Upper lobe of left lung (tissue), 6 donors: ENCODE results near the gene TCHHL1. TPM values are rescaled to one million over a fixed set of nuclear protein-coding genes. Genes with fewer than 3 reads are reported as not detected.
A peak's percentile ranks its signal among the peaks of the same experiment; 100 is the strongest.

ENCODE experiments used
- ATAC-seq, 2 donors: fragments of 200-7000 bp; cut with Tn5 transposase; one replicate each; pipeline ENCODE4 v1.9.1; 2022; ENCODE audit warnings: mild to moderate bottlenecking in 2 of 2, moderate library complexity in 2 of 2; ENCODE audit not compliant: low FRiP score in 2 of 2
- DNase-seq, 2 donors: peaks; one replicate each; pipeline ENCODE4 v3.0.0-alpha.2; 2019 to 2020
- H3K27ac ChIP-seq, 4 donors: fragments of 200-600 bp; sonication (generic); one replicate each; pipeline ENCODE4 v1.5.1; 2016 to 2019
- H3K27me3 ChIP-seq, 4 donors: fragments of 200-600 bp; sonication (generic); one replicate each; pipeline ENCODE4 v1.5.1; 2017 to 2019
- H3K36me3 ChIP-seq, 4 donors: fragments of 200-600 bp; sonication (generic); one replicate each; pipeline ENCODE4 v1.5.1; 2016 to 2019
- H3K4me1 ChIP-seq, 4 donors: fragments of 200-600 bp; sonication (generic); one replicate each; pipeline ENCODE4 v1.5.1; 2018 to 2019
- H3K4me3 ChIP-seq, 4 donors: fragments of 200-600 bp; sonication (generic); one replicate each; pipeline ENCODE4 v1.5.1; 2017 to 2019; ENCODE audit warnings: mild to moderate bottlenecking in 2 of 4, moderate library complexity in 1 of 4
- H3K9me3 ChIP-seq, 4 donors: fragments of 200-600 bp; sonication (generic); one replicate each; pipeline ENCODE4 v1.5.1; 2018 to 2019
- CTCF ChIP-seq, 6 experiments: fragments of 450-650 bp in 4 of 6; fragments of 200-600 bp in 2 of 6; sonication (generic) in 2 of 6; IDR thresholded peaks; one replicate each; pipeline ENCODE4 v1.5.1; 2016 to 2019; ENCODE audit warnings: antibody characterized with exemption in 6 of 6
- EP300 ChIP-seq, 4 donors: sonication (generic); formaldehyde crosslinking; IDR thresholded peaks; one replicate each; pipeline ENCODE4 v1.5.1; 2017; ENCODE audit warnings: antibody characterized with exemption in 4 of 4, control low read depth in 2 of 4
- POLR2A ChIP-seq, 4 donors: fragments of 450-650 bp; IDR thresholded peaks; one replicate each; pipeline ENCODE4 v1.5.1; 2016 to 2017; ENCODE audit warnings: antibody characterized with exemption in 4 of 4, mild to moderate bottlenecking in 2 of 4
- POLR2AphosphoS5 ChIP-seq, 2 donors: sonication (generic); formaldehyde crosslinking; IDR thresholded peaks; one replicate each; pipeline ENCODE4 v1.5.1; 2017; ENCODE audit warnings: antibody characterized with exemption in 2 of 2
- WGBS, 2 donors: methylation state at CpG; one replicate each; pipeline ENCODE4 v1.1.5; 2017 to 2018; 5-methylcytosine and 5-hydroxymethylcytosine counted together
- total RNA-seq, 6 donors: library from RNA; depleted of rRNA in 4 of 6; stranded (reverse); fragments of >200 nt in 4 of 6; gene quantifications; one replicate each; pipeline versions ENCODE4 v1.1.0 to v1.2.1, GENCODE V29; 2016 to 2021
- donor health status: DM: no; HTN: no; CAD: no; lungs with moderate emphysema.
- donor health status: DM: no; HTN: yes; CAD: no; lungs with severe emphysema.

Gene TCHHL1
- total RNA-seq, 6 donors from 2014 or later: not detected

- H3K27me3 ChIP-seq: no peaks in the 10 kb centered on the region
- ATAC-seq: peak; percentile 71 to 73
- 32 to 48% methylated on average over 3 to 6 of the region's 6 CpGs for WGBS, 2 donors
- DNase-seq: peak; percentile 69 to 88
- H3K4me1 ChIP-seq: peaks cover 24 to 45% (median 32%) of the 10 kb centered on the region in 4 donors
- peak overlapping the region; percentile 95 to 97 (median 96) for H3K27ac ChIP-seq
- H3K9me3 ChIP-seq: no peaks in the 10 kb centered on the region
- no peaks in the 10 kb centered on the region for H3K36me3 ChIP-seq
- H3K4me3 ChIP-seq: peak overlapping the region in 2 of 4 donors; percentile 23 to 27
- peak in 1 of 4 donors; percentile 9 for TF ChIP-seq POLR2A (IDR thresholded peaks at IDR 0.05)
- peak in 2 of 6 experiments; percentile 16 to 23 for TF ChIP-seq CTCF (IDR thresholded peaks at IDR 0.05)
- TF ChIP-seq POLR2AphosphoS5 (IDR thresholded peaks at IDR 0.05): no peak
These were observed 40.4 kb downstream of the TCHHL1 start for GRCh38 chr1:152048416-152049009.

- peak overlapping the region; percentile 95 to 97 (median 96) for H3K27ac ChIP-seq
- no peaks in the 10 kb centered on the region for H3K27me3 ChIP-seq
- H3K4me1 ChIP-seq: peaks cover 24 to 45% (median 32%) of the 10 kb centered on the region in 4 donors
- ATAC-seq: peak; percentile 96 to 97
- 1 to 7% methylated on average over 11 to 13 of the region's 13 CpGs for WGBS, 2 donors
- DNase-seq: peak; percentile 87 to 97
- no peaks in the 10 kb centered on the region for H3K9me3 ChIP-seq
- no peaks in the 10 kb centered on the region for H3K36me3 ChIP-seq
- H3K4me3 ChIP-seq: peak overlapping the region in 3 of 4 donors; percentile 2 to 27 (median 23)
- peak; percentile 88 to 90 for TF ChIP-seq POLR2AphosphoS5 (IDR thresholded peaks at IDR 0.05)
- TF ChIP-seq POLR2A (IDR thresholded peaks at IDR 0.05): peak in 3 of 4 donors; percentile 51 to 92 (median 56)
- peak in 2 of 4 donors; percentile 45 to 82 for TF ChIP-seq EP300 (IDR thresholded peaks at IDR 0.05)
- TF ChIP-seq CTCF (IDR thresholded peaks at IDR 0.05): peak; percentile 31 to 74 (median 55)
These were observed 41.0 kb downstream of the TCHHL1 start for GRCh38 chr1:152047730-152048415.

- Histone ChIP-seq H3K36me3 (no peaks in the 10 kb centered on the region), H3K27ac (peak overlapping the region; percentile 95 to 97 (median 96)), H3K4me1 (peaks cover 24 to 41% (median 32%) of the 10 kb centered on the region in 4 donors), H3K9me3 (no peaks in the 10 kb centered on the region), H3K27me3 (no peaks in the 10 kb centered on the region), H3K4me3 (peak overlapping the region in 3 of 4 donors; percentile 2 to 27 (median 23))
- WGBS, 2 donors: 35 to 62% methylated on average over 5 of the region's 5 CpGs
- no peak for DNase-seq
- TF ChIP-seq EP300 (IDR thresholded peaks at IDR 0.05): no peak
- no peak for TF ChIP-seq CTCF (IDR thresholded peaks at IDR 0.05)
- TF ChIP-seq POLR2AphosphoS5 (IDR thresholded peaks at IDR 0.05): no peak
- no peak for TF ChIP-seq POLR2A (IDR thresholded peaks at IDR 0.05)
- ATAC-seq: peak in 1 of 2 donors; percentile 11
These were observed 41.5 kb downstream of the TCHHL1 start for GRCh38 chr1:152047413-152047729.

- no peak for TF ChIP-seq POLR2AphosphoS5 (IDR thresholded peaks at IDR 0.05)
- TF ChIP-seq EP300 (IDR thresholded peaks at IDR 0.05): no peak
- no peak for TF ChIP-seq POLR2A (IDR thresholded peaks at IDR 0.05)
- no peak for TF ChIP-seq CTCF (IDR thresholded peaks at IDR 0.05)
- H3K9me3 ChIP-seq: no peaks in the 10 kb centered on the region
- no peak overlapping the region for H3K4me3 ChIP-seq
- no peaks in the 10 kb centered on the region for H3K36me3 ChIP-seq
- no peak overlapping the region for H3K27ac ChIP-seq
- no peaks in the 10 kb centered on the region for H3K27me3 ChIP-seq
- DNase-seq: no peak
- ATAC-seq: no peak
- WGBS, 2 donors: 21 to 34% methylated on average over 3 of the region's 3 CpGs
- H3K4me1 ChIP-seq: peaks cover 23 to 29% (median 24%) of the 10 kb centered on the region in 4 donors
These were observed 44.5 kb downstream of the TCHHL1 start for GRCh38 chr1:152044386-152044785.
